HEK293 (cell line): Measurements from ENCODE around the gene GALNT9.

Experiments
- CTCF ChIA-PET: fragments of 350-600 bp; formaldehyde crosslinking; extraction: SDS; loops from one replicate; lab custom pipeline; 2021; ENCODE audit warnings: antibody characterized with exemption; lab: Yijun Ruan, JAX
- POLR2A ChIA-PET: fragments of 300-600 bp; formaldehyde crosslinking; extraction: SDS; loops from one replicate; lab custom pipeline; 2020; ENCODE audit warnings: antibody characterized with exemption, inconsistent platforms; lab: Yijun Ruan, JAX
- H3K27ac ChIP-seq: fragments of 200-500 bp; sonication (Bioruptor generic); 2 replicates; pipeline ENCODE4 v1.5.1; 2014; ENCODE audit warnings: low read depth, low read length, control low read depth, inconsistent platforms; ENCODE audit errors: extremely low read depth
- H3K36me3 ChIP-seq, 2 experiments: fragments of 200-500 bp in 1 of 2; sonication (Bioruptor generic) in 1 of 2; 1 replicate in 1 of 2; 2 replicates in 1 of 2; pipeline ENCODE4 v1.5.1; 2014 to 2017; ENCODE audit warnings: inconsistent platforms in 2 of 2, low read length in 2 of 2; ENCODE audit not compliant: control insufficient read depth in 2 of 2, insufficient read depth in 1 of 2
- H3K4me1 ChIP-seq: fragments of 200-500 bp; sonication (Bioruptor generic); 2 replicates; pipeline ENCODE4 v1.5.1; 2014; ENCODE audit warnings: mild to moderate bottlenecking, low read length, inconsistent platforms; ENCODE audit not compliant: control insufficient read depth, insufficient read depth
- H3K4me3 ChIP-seq: 2 replicates; pipeline ENCODE4 v1.5.1; 2011; ENCODE audit warnings: low read depth, mild to moderate bottlenecking, control low read depth, low read length, moderate library complexity
- H3K9me3 ChIP-seq: fragments of 200-500 bp; sonication (Bioruptor generic); 2 replicates; pipeline ENCODE4 v1.5.1; 2014; ENCODE audit warnings: low read depth, low read length, inconsistent platforms; ENCODE audit not compliant: control insufficient read depth, insufficient read depth
- AEBP2 ChIP-seq: fragments of 450-650 bp; formaldehyde crosslinking; IDR thresholded peaks from 2 replicates; pipeline ENCODE4 v1.5.1; 2016; ENCODE audit warnings: missing biosample characterization, missing genetic modification characterization, borderline replicate concordance
- GLI2 ChIP-seq: fragments of 450-650 bp; formaldehyde crosslinking; IDR thresholded peaks from 2 replicates; pipeline ENCODE4; 2017; ENCODE audit warnings: missing biosample characterization, missing genetic modification characterization, low read depth, borderline replicate concordance
- HIC1 ChIP-seq: fragments of 450-650 bp; formaldehyde crosslinking; IDR thresholded peaks from 2 replicates; pipeline ENCODE4 v1.5.1; 2016; ENCODE audit warnings: missing biosample characterization, missing genetic modification characterization
- INSM2 ChIP-seq: fragments of 450-650 bp; formaldehyde crosslinking; IDR thresholded peaks from 2 replicates; pipeline ENCODE4 v1.5.1; 2016; ENCODE audit warnings: missing biosample characterization, missing genetic modification characterization
- KLF7 ChIP-seq: fragments of 450-650 bp; formaldehyde crosslinking; IDR thresholded peaks from 2 replicates; pipeline ENCODE4 v1.5.1; 2016; ENCODE audit warnings: missing biosample characterization, missing genetic modification characterization, borderline replicate concordance
- MEIS1 ChIP-seq: sonication (generic); formaldehyde crosslinking; IDR thresholded peaks from 2 replicates; pipeline ENCODE4 v1.8.1; 2022; ENCODE audit warnings: missing genetic modification reagents, mild to moderate bottlenecking, borderline replicate concordance
- PRDM2 ChIP-seq: fragments of 450-650 bp; formaldehyde crosslinking; IDR thresholded peaks from 2 replicates; pipeline ENCODE4 v1.5.1; 2016; ENCODE audit warnings: missing biosample characterization, missing genetic modification characterization, borderline replicate concordance
- TCF7L2 ChIP-seq: IDR thresholded peaks from 2 replicates; pipeline ENCODE4 v1.6.1; 2011; ENCODE audit warnings: low read depth, mild to moderate bottlenecking, inconsistent platforms, low read length, moderate library complexity, borderline replicate concordance
- ZFP3 ChIP-seq: fragments of 450-650 bp; formaldehyde crosslinking; IDR thresholded peaks from 2 replicates; pipeline ENCODE4 v1.5.1; 2016; ENCODE audit warnings: low read depth, missing biosample characterization, missing genetic modification characterization
- ZNF266 ChIP-seq: fragments of 450-650 bp; formaldehyde crosslinking; IDR thresholded peaks from 2 replicates; pipeline ENCODE4 v1.5.1; 2016; ENCODE audit warnings: missing biosample characterization, missing genetic modification characterization, low read depth
- ZNF501 ChIP-seq: fragments of 450-650 bp; formaldehyde crosslinking; IDR thresholded peaks from 2 replicates; pipeline ENCODE4 v1.5.1; 2016; ENCODE audit warnings: missing biosample characterization, missing genetic modification characterization
- ZNF514 ChIP-seq: fragments of 450-650 bp; formaldehyde crosslinking; IDR thresholded peaks from 2 replicates; pipeline ENCODE4 v1.5.1; 2016; ENCODE audit warnings: missing biosample characterization, missing genetic modification characterization
- ZNF548 ChIP-seq: fragments of 450-650 bp; formaldehyde crosslinking; IDR thresholded peaks from 2 replicates; pipeline ENCODE4 v1.5.1; 2016; ENCODE audit warnings: missing biosample characterization, missing genetic modification characterization
- ZNF626 ChIP-seq: fragments of 450-650 bp; sonication (Bioruptor Pico); formaldehyde crosslinking; IDR thresholded peaks from 2 replicates; pipeline ENCODE4 v1.5.1; 2018; ENCODE audit warnings: missing biosample characterization, missing genetic modification characterization, inconsistent platforms
- ZNF639 ChIP-seq: fragments of 450-650 bp; formaldehyde crosslinking; IDR thresholded peaks from 2 replicates; pipeline ENCODE4 v1.5.1; 2016; ENCODE audit warnings: missing biosample characterization, missing genetic modification characterization
- ZNF785 ChIP-seq: fragments of 450-650 bp; formaldehyde crosslinking; IDR thresholded peaks from 2 replicates; pipeline ENCODE4 v1.5.1; 2016; ENCODE audit warnings: missing biosample characterization, missing genetic modification characterization
- ZNF843 ChIP-seq: fragments of 450-650 bp; formaldehyde crosslinking; IDR thresholded peaks from 2 replicates; pipeline ENCODE4 v1.5.1; 2016; ENCODE audit warnings: missing biosample characterization, missing genetic modification characterization
- TF ChIP-seq, protein P1 (sequence below): fragments of 450-650 bp; formaldehyde crosslinking; IDR thresholded peaks from 2 replicates; pipeline ENCODE4 v1.5.1; 2016; ENCODE audit warnings: missing biosample characterization, missing genetic modification characterization

GALNT9 gene

DNA sequence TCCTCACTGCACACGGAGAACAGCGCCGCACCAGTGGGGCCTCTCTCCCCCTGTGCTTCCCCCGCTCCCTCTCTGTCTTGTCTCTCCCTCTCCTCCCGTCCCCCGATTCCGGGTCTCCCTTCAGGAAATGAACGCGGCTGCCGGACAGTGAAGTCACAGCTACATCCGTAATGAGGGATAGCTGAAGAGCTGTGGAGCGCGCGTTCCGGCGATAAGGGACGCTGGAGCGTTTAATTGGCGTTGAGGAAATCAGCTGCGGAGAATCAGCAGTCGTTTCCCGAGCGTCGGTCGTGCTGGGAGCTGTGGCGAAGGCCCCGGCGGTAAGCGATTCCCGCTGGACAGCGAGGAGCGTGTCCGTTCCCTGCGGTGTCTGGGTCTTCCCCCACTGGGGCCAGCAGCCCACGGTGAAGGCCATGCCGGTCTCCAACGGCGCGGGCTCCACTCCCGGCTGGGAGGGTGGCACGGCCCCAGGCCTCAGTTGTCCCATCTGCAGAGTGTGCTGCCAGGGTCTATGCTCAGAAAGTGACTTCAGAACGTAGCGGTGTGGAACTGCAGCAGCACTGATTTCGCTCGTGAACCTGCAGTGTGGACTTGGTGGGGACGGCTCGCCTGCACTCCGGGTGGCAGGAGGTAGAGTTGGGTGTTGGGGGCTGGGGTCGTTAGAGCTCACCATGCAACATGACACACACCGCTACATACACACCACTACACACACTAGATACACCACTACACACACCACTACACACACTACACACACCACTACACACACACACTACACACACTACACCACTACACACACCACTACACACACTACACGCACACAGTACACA lies 174.2 kb downstream of the GALNT9 start (continued):
- TF ChIP-seq PRDM2 (tag by site-specific recombination) (no peak), GLI2 (tag by site-specific recombination) (no peak), TCF7L2 (no peak), INSM2 (tag by site-specific recombination) (no peak), ZNF639 (tag by site-specific recombination) (no peak), HIC1 (tag by site-specific recombination) (peak; percentile 43; the same call in 1 of the 2 replicates), KLF7 (tag by site-specific recombination) (no peak), ZNF626 (tag by site-specific recombination) (no peak)

- Histone ChIP-seq H3K36me3 (peaks cover 13 to 43% of the 10 kb centered on the region in 2 experiments; a peak in 2 of 3 replicates), H3K9me3 (no peaks in the 10 kb centered on the region), H3K27ac (no peak overlapping the region), H3K4me3 (no peak overlapping the region), H3K4me1 (no peaks in the 10 kb centered on the region)
- POLR2A ChIA-PET, result interaction anchor here (0.6 to 1.1 kb wide), 6 partner anchors 9 to 260 kb away, joined by 3 to 9 read pairs (median 4); no protein-coding TSS in a partner anchor
- CTCF ChIA-PET, result interaction anchor here (0.5 to 1.8 kb wide), 15 partner anchors 8 to 505 kb away, joined by 3 to 33 read pairs (median 4); no protein-coding TSS in a partner anchor
- TF ChIP-seq MEIS1 (CRISPR knock-in tag), result no peak
- TF ChIP-seq AEBP2 (tag by site-specific recombination), result no peak
- TF ChIP-seq ZNF785, result no peak
- TF ChIP-seq ZNF514 (tag by site-specific recombination), result no peak
- no peak for TF ChIP-seq ZNF266 (tag by site-specific recombination)
- no peak for TF ChIP-seq ZFP3 (tag by site-specific recombination)
- TF ChIP-seq ZNF843 (tag by site-specific recombination), result no peak
- TF ChIP-seq ZNF501 (tag by site-specific recombination), result no peak
- no peak for TF ChIP-seq ZNF548 (tag by site-specific recombination)
- TF ChIP-seq, protein P1, sequence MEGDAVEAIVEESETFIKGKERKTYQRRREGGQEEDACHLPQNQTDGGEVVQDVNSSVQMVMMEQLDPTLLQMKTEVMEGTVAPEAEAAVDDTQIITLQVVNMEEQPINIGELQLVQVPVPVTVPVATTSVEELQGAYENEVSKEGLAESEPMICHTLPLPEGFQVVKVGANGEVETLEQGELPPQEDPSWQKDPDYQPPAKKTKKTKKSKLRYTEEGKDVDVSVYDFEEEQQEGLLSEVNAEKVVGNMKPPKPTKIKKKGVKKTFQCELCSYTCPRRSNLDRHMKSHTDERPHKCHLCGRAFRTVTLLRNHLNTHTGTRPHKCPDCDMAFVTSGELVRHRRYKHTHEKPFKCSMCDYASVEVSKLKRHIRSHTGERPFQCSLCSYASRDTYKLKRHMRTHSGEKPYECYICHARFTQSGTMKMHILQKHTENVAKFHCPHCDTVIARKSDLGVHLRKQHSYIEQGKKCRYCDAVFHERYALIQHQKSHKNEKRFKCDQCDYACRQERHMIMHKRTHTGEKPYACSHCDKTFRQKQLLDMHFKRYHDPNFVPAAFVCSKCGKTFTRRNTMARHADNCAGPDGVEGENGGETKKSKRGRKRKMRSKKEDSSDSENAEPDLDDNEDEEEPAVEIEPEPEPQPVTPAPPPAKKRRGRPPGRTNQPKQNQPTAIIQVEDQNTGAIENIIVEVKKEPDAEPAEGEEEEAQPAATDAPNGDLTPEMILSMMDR (tag by site-specific recombination), result no peak
These were observed 175.0 kb downstream of the GALNT9 start for GRCh38 chr12:132154341-132154761.
